HG03354 (cell line): ENCODE results near the gene DDX1.
"Not testable (repeated sequence)": the region's sequence is repeated elsewhere in the genome, so short reads cannot be mapped to it uniquely, and the experiment has no call there.

Source experiments
- ATAC-seq: cut with Tn5 transposase; IDR thresholded peaks from one replicate; pipeline ENCODE4 v1.9.1; 2021; ENCODE audit warnings: mild to moderate bottlenecking; ENCODE audit not compliant: unreplicated experiment, poor library complexity, severe bottlenecking

The DDX1 gene

DNA sequence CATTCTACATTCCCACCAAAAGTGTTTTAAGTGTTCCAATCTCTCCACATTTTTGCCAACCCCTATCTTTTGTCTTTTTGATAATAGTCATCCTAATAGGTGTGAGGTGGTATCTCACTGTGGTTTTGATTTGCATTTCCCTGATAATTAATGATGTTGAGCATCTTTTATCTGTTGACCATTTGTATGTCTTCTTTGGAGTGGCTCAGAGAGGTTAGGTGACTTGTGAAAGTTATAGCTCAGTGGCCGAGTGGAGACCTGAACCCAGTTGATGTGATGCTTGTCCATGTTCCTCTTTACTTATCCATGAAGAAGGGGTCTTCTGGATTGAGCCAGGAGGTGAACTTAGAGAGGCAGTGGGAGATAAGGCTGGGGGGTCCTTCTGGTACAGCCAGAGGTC is 78.8 kb downstream of the DDX1 start:
- no peak for ATAC-seq

DNA sequence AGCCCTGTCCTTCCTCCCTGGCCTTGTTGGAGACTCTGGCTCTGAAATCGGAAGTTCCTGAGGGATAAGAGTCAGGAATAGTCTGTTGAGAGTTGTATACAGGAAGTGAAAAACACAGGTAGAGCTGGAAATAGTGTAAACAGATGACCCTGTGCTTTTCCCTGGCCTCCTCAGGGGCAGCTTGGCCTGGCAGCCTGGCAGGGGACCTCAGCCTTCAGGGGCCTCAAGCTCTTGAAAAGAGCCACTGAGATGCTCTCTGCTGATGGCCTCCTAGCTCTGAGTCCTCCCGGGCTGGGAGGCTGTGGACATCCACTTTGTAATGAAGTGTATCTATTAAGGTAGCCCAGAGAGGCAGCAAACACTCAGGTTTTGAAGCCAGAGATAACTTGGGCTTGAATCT is 79.3 kb downstream of the DDX1 start:
- ATAC-seq, result no peak

DNA sequence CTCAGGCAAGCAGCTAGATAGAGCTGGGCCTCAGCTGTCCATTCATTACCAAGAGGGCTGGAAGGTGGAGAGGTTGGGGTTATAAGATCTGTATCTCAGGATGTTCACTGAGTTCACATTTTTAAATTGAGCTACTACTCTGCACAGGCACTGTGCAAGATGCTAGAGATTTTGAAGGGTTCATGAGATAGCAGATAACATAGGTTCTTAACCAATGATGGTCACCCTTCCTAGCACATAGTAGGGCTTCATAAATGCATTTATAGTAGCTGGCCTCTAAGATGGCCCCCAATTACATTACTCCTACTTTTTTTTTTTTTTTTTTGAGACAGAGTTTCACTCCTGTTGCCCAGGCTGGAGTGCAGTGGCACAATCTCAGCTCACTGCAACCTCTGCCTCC is 79.7 kb downstream of the DDX1 start:
- ATAC-seq, result no peak

DNA sequence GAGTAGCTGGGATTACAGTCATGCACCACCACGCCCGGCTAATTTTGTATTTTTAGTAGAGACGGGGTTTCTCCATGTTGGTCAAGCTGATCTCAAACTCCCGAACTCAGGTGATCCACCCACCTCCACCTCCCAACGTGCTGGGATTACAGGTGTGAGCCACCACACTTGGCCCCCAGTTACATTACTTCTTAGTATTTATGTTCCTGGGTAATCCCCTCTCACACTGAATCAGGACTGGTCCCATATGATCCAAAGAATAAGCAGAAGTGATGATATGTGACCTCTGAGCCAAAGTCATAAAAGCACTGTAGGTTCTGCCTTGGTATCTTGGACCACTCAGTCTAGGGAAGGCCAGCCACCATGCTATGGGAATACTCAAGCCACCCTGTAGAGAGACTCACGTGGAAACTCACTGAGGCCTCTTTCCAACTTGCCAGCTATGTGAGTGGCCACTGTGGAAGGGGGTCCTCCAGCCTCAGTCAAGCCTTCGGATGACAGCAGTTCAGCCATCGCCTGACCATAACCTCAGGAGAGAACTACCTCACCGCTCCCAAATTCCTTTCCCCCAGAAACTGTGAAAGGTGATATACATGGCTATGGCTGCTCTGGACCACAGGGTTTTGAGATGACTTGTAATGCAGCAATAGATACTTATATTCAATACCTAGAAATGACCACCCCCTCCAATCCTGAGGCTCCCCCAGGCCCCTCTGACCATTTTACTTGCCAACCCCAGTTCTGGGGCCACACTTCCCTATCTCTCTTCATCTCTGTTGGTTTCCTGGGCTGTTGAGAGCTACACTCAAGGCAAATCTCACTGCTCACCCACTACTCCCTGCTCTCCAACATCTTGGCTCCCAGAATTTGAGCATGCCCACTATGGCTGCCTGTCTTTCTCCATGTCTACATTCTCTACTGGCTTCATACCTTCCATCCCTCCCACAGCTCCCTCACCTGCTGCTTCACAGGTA is 80.5 kb downstream of the DDX1 start:
- no peak for ATAC-seq

DNA sequence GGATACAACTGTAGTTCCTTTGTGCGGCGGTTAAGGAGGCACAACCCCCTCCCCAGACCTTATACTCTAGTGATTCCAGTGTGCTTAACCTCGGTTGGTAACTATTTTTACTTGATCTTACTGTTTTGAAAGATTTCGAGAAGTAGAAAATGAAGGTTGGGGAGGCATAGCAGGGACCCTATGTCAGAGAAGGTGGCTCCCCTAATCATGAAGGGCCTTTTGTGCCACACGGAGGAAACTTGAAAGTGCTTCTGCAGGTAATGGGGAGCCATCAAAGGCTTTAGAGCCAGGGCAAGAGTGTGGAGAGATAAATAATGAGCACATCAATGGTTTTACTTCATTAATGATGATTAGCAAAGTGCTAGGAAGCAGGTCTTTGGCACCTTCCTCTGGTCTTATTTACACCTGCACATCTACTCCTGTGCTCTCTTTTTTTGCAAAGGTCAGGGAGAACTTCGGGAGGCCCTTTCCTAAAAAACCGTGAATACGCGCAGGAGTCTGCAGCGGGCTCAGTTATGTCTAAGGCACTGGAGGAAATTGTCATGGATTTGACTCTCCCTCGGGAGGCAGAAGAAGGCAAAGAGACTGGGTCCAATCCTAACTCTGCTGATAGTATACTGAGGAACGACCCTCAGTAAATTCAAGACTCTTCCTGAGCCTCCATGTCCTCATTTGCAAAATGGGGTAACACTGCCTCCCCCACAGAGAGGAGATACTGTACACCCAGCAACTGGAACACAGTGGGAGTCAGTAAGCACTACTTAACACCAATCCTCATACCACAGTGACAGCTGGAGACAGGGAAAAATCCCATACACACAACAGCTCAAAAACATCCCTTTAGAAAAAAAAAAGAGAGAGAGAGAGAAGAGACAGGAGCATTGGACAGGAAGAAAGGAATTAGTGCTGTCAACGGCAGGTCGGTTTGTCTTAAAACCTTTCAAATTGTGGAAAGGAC is 81.6 kb downstream of the DDX1 start:
- no peak for ATAC-seq

DNA sequence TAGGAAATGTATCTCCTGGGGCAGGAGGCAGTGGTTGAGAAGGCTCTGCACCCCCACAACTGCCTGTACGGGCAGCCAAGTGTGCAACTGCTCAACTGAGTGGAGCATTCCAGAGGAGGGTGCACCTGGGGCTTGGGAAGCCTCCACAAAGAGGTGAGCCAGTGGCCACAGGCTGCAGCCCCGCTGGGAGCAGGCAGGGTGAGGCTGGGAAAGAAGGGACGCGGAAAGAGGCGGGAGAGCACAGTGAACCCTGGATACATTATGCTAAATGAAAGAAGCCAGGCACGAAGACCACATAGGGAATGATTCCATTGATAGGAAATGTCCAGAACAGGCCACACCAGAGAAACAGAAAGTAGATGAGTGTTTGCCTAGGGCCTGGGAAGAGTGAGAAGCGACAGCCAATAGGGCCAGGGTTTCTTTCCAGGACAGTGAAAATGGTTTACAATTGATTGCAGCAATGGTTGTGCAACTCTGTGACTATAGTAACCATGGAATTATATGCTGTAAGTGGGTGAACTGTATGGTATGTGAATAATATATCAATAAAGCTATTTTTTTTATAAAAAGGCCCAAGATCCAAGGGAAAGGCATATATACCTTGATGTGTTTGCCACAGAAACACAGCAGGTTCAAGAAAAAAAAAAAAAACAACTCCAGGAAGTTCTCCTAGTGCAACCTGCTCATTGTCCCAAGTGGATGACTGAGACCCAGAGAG is 82.4 kb downstream of the DDX1 start:
- no peak for ATAC-seq

DNA sequence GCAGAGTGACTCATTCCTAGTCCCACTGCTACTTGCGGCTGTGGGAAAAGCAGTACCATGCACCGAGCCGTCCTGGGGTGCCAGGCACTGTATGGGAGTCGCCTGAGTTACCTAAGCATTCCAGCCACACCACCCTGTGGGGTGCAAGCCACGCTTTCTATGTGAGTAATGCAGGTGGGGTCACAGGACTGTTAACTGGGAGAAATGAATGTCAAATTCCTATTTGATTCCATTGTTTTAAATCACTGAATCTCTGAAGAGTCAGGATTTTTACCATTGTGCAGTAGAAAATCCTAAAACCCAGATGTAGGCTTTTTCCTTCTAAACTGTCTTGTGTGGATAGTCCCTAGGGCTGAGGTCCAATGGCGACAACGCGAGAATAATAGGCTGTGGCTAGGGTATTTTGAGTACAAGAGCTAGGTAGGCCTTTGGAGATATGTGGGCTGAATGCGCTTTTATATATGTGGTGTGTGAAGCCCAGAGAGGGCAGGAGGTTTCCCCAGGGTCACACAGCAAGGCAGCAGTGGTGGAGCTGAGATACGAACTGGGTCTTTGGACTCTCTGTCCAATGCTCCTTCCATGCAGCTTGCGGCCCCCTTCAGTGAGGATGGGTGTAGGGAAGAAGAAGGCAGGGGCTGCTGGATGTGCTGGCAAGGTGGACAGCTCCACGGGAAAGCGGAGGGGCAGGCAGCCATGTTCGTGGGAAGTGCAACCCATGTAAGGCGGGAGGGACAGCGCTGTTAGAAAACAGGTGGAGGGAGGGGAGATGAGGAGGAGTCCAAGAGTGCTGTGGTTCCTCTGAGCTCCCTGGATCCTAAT is 83.2 kb downstream of the DDX1 start:
- ATAC-seq, result no peak

DNA sequence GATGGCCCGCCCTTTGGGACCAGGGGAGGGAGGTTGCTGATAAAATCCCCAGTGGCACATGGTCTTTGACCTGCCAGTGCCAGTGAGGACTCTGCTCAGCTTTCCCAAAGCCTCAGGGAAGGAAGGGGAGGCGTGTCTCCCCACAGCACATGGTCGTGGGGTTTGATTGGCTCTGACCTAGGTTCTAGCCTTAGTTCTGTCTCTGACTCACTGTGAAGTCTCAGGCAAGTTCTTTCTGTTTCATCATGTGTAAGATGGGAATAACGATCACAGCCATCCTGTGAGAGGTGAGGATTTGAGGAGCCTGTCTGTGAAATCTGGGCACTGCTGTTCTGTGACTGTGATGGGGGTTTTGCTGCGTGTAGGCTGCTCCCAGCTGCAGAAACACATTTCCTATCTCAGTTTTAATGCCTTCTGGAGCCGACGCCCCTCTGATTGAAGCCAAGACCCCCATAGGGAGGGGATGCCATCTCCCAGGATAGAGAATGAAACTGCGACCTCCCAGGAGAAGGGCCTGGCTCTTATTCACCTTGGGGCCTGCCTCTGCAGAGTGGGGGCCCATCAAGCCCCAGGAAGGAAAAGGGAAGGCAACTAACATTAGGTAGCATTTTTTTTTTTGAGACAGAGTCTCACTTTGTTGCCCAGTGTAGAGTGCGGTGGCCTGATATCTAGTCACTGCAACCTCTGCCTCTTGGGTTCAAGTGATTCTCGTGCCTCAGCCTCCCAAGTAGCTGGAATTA is 84.0 kb downstream of the DDX1 start:
- no peak for ATAC-seq

DNA sequence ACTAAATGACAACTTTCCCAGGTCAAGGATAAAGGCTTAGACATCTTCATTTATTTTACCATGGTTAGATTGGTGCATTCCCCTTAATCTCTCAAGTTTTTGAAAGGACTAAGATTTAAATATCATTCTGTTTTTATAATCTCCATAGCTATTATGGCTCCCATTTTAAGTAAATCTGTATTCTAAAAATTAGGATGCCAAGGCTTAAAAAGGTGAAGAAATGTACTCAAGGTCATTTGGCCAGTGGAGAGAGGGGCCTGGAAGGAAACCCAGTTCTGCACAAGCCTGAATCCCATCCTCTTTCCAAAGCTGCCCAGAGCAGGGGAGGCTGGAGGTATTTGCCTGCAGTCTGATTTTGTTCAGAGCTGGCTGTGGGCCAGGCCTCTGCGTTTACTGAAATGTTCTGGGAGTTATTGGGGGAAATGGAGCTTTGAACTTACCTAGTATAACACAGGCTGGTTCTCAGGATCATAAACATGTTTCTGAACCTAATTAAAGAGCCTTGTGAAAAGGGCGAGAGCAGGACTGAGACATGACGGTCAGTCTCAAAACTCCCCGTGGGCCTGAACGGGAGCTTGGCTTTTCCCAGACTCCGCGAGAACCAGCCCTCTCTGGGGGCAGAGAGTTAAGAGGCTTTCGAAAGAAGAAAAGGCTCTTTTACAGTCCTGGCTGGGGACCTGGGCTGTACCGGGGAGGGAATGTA is 85.6 kb downstream of the DDX1 start:
- no peak for ATAC-seq

DNA sequence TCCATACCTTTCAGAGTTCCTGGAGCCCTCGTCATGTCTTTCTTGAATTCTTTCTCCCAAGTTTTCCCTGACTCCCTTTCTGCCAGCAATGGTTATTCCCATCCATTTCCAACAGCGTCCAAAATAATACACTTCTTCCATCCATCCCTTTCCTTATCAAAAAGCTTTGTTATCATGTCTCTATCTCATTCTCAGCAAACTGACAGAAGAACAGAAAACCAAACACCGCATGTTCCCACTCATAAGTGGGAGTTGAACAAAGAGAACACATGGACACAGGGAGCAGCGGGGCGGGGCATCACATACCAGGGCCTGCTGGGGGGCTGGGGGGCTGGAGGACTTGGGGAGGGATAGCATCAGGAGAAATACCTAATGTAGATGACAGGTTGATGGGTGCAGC is 86.7 kb downstream of the DDX1 start:
- ATAC-seq, result no peak

DNA sequence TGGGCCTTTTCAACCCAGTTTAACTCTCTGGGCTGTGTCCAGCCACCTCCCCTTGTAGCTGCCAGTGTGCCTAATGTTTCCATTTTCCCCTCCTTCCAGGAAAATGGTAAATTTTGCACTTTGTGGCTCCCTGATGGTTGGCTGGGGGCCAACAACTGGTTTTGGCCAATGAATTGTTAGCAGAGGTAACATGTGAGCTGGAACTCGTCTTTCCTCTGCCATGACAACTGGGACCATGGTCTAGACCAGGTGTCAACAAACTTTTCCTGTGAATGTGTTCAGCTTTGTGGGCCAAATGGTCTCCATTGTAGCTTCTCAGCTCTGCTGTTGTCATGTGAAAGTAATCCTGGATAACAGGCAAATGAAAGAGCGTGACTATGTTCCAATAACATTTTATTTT is 87.2 kb downstream of the DDX1 start:
- no peak for ATAC-seq

DNA sequence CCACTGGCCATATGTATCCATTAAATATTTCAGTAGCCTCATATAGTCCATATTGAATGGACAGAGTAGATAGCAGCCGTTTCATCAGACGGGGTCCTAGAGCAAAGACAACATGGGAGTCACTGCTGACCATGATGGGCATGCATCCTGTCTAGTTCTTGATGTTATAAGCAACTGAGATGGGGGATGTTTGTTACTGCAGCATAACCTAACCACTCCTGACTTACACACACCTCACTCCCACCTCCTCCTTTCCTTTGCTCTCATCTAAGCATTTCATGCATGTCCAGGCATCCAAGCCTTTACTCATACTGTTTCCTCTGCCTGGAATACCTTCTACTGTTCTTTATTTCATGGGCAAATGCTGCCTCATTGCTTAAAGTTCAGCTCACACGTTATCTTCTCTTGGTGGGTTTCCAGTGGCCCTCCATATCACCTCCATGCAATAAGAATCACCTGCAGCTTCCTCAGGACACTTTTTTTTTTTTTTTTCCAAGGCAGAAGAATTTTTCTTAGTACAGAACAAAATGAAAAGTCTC is 87.8 kb downstream of the DDX1 start:
- no peak for ATAC-seq

DNA sequence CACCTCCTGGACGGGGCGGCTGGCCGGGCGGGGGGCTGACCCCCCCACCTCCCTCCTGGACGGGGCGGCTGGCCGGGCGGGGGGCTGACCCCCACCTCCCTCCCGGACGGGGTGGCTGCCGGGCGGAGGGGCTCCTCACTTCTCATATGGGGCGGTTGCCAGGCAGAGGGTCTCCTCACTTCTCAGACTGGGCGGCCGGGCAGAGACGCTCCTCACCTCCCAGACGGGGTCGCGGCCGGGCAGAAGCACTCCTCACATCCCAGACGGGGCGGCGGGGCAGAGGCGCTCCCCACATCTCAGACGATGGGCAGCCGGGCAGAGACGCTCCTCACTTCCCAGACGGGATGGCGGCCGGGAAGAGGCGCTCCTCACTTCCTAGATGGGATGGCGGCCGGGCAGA is 88.5 kb downstream of the DDX1 start:
- ATAC-seq, result not testable (repeated sequence)
